GM18507 (cell line): ENCODE results near the gene YWHAQ.
"Not testable (repeated sequence)": the region's sequence is repeated elsewhere in the genome, so short reads cannot be mapped to it uniquely, and the experiment has no call there.

Source experiments
- DNase-seq: peaks from one replicate; pipeline ENCODE4 v3.0.0; 2011; ENCODE audit warnings: low read depth; ENCODE audit not compliant: insufficient read length; ENCODE audit errors: extremely low spot score
- FAIRE-seq: peaks from 2 replicates; lab custom pipeline; 2011; peaks lifted over from hg19 to GRCh38; lab: Jason Lieb, UNC

Gene YWHAQ

DNA sequence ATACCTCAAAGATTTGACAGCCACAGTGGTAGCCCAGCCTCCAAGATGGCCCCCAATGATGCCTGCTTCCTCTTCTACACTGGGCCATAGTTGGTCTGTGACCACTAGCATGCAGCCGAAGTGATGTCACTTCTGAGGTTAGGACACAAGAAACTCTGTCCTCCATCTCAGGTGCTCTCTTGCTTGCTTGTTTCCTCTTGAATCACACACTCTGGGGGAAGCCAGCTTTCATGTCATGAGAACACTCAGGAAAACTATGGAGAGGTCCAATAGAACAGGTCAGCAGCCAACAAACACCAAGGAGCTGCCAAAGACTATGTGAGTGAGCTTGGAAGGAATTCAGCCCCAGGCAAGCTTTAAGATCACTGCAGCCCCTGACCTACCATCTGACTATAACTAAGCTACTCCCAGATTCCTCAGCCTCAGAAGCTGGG is 71.8 kb downstream of the YWHAQ start:
- DNase-seq = no peak
- no peak for FAIRE-seq

- DNase-seq (no peak), FAIRE-seq (no peak)
Observed at GRCh38 chr2:9556121-9556743, 74.6 kb downstream of the YWHAQ start.

GRCh38 chr2:9555297-9556120 is 75.3 kb downstream of the YWHAQ start, which contains the start of gene ADAM17:
Gene ADAM17 (minus strand): TSS chr2:9555830. CDS start chr2:9555605, 225 bp downstream.
- DNase-seq (peak; percentile 78), FAIRE-seq (peak; percentile 88)

DNA sequence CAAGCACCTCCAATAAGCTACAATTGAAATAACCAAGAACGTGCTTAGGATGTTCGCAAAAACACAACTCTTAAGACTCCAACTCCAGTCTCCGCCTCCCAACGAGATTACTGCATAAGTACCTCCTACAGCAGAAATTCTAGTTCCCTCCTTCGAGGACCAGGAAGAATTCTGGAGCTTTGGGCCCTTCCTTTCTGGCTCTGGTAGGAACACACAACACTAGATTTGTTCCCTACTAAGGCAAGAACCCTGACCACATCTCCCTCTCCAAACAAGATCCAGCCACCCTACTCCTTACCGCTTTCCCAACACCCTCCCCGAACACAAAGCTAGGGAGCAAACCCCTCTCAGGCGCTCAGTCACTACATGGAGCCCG is 75.9 kb downstream of the YWHAQ start:
- no peak for DNase-seq
- FAIRE-seq = peak; percentile 50

DNA sequence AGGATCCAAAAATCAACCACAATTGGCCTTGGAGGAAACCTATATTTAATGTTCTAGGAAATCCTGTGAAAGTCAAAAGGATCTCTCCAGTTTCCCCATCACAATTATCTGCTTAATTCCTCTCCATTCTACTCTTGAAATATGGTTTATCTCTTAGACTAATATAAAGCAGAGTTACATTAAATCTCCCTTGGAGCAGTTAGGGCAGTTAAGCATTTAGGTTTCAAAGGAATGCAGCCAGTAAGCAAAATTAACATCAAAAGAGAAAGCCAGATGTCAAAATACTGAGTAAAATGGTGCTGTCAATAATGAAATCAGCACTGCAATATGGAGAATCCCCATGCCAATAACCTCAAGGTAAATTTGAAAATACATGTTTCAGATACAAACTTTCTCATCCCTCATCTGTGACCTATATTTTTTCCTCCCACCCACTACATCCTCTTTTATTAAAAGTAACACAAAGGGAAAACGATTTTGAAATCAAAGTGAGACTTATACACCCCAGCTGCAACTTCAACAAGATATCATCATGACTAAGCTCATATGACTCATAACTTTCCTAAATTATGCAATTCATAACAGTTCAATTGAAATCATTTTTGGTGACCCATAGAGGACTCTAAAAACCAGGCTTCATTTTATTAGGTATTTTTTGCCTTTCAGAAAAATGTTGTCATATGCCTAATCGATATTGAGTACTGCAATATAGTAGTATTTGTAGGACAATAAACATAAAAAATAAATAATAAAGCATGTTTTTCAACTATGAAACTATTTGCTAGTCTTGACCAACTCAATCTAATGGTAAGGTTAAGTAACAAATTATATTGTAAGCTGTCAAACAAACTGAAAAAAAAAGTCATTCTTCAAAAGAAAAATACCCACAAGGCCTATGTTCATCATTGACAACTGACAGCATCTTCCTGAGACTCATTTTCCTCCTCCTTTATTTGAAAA is 78.3 kb downstream of the YWHAQ start:
- FAIRE-seq = peak; percentile 44
- DNase-seq = no peak

- peak; percentile 75 for FAIRE-seq
- not testable (repeated sequence) for DNase-seq
Observed at GRCh38 chr2:9550859-9551391, 79.9 kb downstream of the YWHAQ start.

GRCh38 chr2:9549420-9549819 is 81.4 kb downstream of the YWHAQ start:
- DNase-seq (no peak), FAIRE-seq (no peak)

DNA sequence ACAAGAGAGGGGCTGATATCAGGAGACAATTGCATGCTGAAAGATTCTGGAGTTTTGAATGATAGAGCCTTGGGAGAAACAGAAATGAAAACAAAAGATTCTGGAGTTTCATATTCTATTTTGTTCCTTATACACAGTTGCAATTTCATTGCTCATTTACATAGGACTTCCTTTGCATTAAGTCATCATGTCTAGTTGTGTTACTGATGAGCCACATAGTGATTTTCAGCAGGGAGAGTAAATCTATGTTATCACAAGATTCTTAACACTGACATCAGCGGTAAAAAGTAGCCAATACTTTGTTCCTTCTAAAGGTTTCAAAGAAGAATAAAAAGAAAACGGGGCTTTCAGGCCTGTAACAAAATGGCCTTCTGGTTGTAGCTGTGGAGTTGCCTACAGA is 82.3 kb downstream of the YWHAQ start:
- FAIRE-seq = peak; percentile 77

DNA sequence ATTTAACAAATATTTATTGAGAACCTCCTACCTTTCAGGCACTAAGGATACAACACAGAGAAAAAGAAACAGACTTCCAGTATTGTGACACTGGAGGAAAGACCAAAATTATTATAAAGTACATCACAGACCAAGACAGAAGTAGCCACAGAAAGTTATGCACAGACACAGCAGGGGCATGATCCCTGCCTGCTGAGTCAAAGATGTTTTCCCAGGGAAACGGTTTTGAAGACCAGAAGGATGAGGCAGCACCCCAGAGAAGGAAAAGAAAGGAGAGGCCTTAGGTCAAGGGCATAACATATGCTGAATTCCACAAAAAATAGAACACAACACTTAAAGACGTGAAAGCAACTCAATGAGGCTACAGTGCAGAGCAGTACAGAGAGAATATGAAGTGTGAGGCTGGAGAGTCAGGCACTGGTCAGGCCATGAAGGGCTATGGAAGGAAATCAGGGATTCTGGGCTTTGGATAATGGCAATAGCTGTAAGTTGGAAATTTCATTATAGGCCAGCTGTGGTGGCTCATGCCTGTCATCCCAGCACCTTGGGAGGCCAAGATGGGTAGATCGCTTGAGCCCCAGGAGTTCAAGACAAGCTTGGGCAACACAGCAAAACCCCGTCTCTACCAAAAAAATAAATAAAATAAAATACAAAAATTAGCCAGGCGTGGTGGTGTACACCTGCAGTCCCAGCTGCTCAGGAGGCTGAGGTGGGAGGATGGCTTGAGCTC is 83.4 kb downstream of the YWHAQ start:
- no peak for FAIRE-seq

More for the DNA sequence above, 82.3 kb downstream of the YWHAQ start:
- no peak for DNase-seq

GRCh38 chr2:9545502-9545901 is 85.3 kb downstream of the YWHAQ start:
- DNase-seq = no peak
- FAIRE-seq = no peak

More for the DNA sequence above, 83.4 kb downstream of the YWHAQ start:
- DNase-seq = no peak

GRCh38 chr2:9543557-9543956 is 87.2 kb downstream of the YWHAQ start:
- FAIRE-seq (peak; percentile 21), DNase-seq (no peak)

GRCh38 chr2:9539531-9539930 is 91.3 kb downstream of the YWHAQ start:
- DNase-seq (no peak), FAIRE-seq (no peak)

GRCh38 chr2:9538000-9538507 is 92.7 kb downstream of the YWHAQ start:
- FAIRE-seq (no peak), DNase-seq (no peak)

DNA sequence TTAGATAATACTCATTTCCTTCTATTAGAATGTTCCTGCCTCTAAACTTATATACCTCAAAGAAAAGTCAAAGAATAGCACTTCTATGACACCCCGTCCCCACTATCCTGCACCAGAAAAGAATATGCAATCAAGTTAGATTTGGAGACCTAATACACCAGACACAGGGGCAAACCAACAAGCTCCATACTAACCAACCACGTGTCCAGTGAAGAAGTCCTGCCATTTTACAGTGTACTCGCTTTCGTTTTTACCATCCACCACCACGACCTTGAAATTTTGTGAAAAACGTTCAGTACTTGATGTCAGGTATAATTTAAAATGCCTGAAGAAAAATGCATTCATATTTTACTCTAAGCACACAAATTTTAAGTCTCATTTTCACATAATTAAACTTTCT is 94.3 kb downstream of the YWHAQ start:
- FAIRE-seq (no peak), DNase-seq (no peak)

DNA sequence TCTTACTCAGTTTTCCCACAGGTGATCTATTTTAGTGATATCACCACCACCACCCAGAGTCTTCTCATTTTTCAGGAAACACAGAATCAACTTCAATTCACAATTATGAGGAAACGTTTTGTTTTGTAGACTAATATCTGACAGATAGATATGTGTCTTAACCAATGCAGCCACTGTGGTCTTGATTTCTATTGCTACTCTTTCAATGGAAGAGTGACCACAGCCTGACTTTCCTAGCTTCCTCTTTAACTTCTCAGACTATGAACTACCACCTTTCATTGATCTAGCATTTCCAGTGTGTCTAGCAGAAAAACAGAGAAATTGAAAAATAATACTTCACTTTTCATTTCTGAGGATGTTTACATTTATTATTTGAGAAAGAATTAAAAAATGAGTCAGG is 95.6 kb downstream of the YWHAQ start:
- FAIRE-seq = peak; percentile 31

More for the DNA sequence above, 95.6 kb downstream of the YWHAQ start:
- no peak for DNase-seq
